ENCODE measurements around the gene DNAJC24. TPM values are rescaled to one million over a fixed set of nuclear protein-coding genes. Genes with fewer than 3 reads are reported as not detected.

The DNAJC24 gene
- total and polyA plus RNA-seq, 2 experiments from 2014 or later: 20.3 to 21.3 TPM

GRCh38 chr11:31340903-31341572, 28.6 kb upstream of the DNAJC24 start (continued):
- TF ChIP-seq, protein P1, sequence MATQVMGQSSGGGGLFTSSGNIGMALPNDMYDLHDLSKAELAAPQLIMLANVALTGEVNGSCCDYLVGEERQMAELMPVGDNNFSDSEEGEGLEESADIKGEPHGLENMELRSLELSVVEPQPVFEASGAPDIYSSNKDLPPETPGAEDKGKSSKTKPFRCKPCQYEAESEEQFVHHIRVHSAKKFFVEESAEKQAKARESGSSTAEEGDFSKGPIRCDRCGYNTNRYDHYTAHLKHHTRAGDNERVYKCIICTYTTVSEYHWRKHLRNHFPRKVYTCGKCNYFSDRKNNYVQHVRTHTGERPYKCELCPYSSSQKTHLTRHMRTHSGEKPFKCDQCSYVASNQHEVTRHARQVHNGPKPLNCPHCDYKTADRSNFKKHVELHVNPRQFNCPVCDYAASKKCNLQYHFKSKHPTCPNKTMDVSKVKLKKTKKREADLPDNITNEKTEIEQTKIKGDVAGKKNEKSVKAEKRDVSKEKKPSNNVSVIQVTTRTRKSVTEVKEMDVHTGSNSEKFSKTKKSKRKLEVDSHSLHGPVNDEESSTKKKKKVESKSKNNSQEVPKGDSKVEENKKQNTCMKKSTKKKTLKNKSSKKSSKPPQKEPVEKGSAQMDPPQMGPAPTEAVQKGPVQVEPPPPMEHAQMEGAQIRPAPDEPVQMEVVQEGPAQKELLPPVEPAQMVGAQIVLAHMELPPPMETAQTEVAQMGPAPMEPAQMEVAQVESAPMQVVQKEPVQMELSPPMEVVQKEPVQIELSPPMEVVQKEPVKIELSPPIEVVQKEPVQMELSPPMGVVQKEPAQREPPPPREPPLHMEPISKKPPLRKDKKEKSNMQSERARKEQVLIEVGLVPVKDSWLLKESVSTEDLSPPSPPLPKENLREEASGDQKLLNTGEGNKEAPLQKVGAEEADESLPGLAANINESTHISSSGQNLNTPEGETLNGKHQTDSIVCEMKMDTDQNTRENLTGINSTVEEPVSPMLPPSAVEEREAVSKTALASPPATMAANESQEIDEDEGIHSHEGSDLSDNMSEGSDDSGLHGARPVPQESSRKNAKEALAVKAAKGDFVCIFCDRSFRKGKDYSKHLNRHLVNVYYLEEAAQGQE (IDR thresholded peaks at IDR 0.05; ENCODE audit: unreplicated experiment): no peak
- TF ChIP-seq EZH2phosphoT487 (IDR thresholded peaks at IDR 0.05; ENCODE audit: unreplicated experiment) (no peak), EZH2 (IDR thresholded peaks at IDR 0.05; ENCODE audit: low read depth, unreplicated experiment) (no peak), NANOG (IDR thresholded peaks at IDR 0.05; ENCODE audit: borderline replicate concordance) (no peak), CTCF (conservative IDR thresholded peaks at IDR 0.05; ENCODE audit: low read depth in 2 of 2) (peak; percentile 68 to 71)

GRCh38 chr11:31351168-31351567, 18.5 kb upstream of the DNAJC24 start:
- Mint-ChIP-seq H3K9me3 (no peaks in the 10 kb centered on the region), H3K4me3 (no peak overlapping the region), H3K27me3 (ENCODE audit: insufficient read depth, low read depth, poor library complexity) (no peaks in the 10 kb centered on the region), H3K27ac (no peak overlapping the region), H3K4me1 (peaks cover 5% of the 10 kb centered on the region; the same call in 2 of the 3 replicates), H3K36me3 (ENCODE audit: low read depth) (no peaks in the 10 kb centered on the region)
- Histone ChIP-seq H2AFZ (no peak overlapping the region), H3K4me1 (ENCODE audit: insufficient read depth) (peaks cover 8% of the 10 kb centered on the region; the same call in 1 of the 2 replicates), H3K9me2 (ENCODE audit: insufficient read depth) (no peaks in the 10 kb centered on the region), H3K4me3 (no peak overlapping the region), H3K36me3 (ENCODE audit: insufficient read depth) (no peaks in the 10 kb centered on the region), H3K4me2 (no peak overlapping the region), H3F3A (replicated peaks; ENCODE audit: low read depth) (no peaks in the 10 kb centered on the region), H3K27ac (ENCODE audit: low read depth) (no peak overlapping the region), H3K27me3 (ENCODE audit: insufficient read depth) (no peaks in the 10 kb centered on the region), H4K20me1 (replicated peaks; ENCODE audit: insufficient read depth) (no peaks in the 10 kb centered on the region), H3K79me2 (replicated peaks; ENCODE audit: insufficient read depth) (no peaks in the 10 kb centered on the region)
- no peak for DNase-seq (ENCODE audit: low spot score)
- no peak for ATAC-seq
- no peak for TF ChIP-seq CTCF (conservative IDR thresholded peaks at IDR 0.05; ENCODE audit: low read depth in 2 of 2)
- TF ChIP-seq, protein P1 (IDR thresholded peaks at IDR 0.05; ENCODE audit: unreplicated experiment): no peak
- no peak for TF ChIP-seq CREB1 (CRISPR knock-in tag; IDR thresholded peaks at IDR 0.05; ENCODE audit: low read depth)
- no peak for TF ChIP-seq EZH2phosphoT487 (IDR thresholded peaks at IDR 0.05; ENCODE audit: unreplicated experiment)
- TF ChIP-seq NANOG (IDR thresholded peaks at IDR 0.05; ENCODE audit: borderline replicate concordance): no peak

Measured in GM23338 (cell line).